ENCODE results near the gene PIP5K1B. TPM values are rescaled to one million over a fixed set of nuclear protein-coding genes. Genes with fewer than 3 reads are reported as not detected.

Gene PIP5K1B
- total and polyA plus RNA-seq, 2 experiments from 2014 or later, result 1.3 to 2.8 TPM

GRCh38 chr9:68861436-68861835 lies 156.4 kb downstream of the PIP5K1B start:
- no peaks in the 10 kb centered on the region for H4K20me1 ChIP-seq (replicated peaks; ENCODE audit: insufficient read depth)
- ATAC-seq (no peak), DNase-seq (ENCODE audit: low spot score) (no peak)
- Mint-ChIP-seq H3K27ac (peak overlapping the region; percentile 28; the same call in 1 of the 2 replicates), H3K27me3 (ENCODE audit: insufficient read depth, low read depth, poor library complexity) (no peaks in the 10 kb centered on the region), H3K4me3 (no peak overlapping the region), H3K36me3 (ENCODE audit: low read depth) (0 out of 3 replicates have a peak, but pooled peaks cover 3% of the 10 kb centered on the region), H3K4me1 (peaks cover 7% of the 10 kb centered on the region; the same call in 2 of the 3 replicates), H3K9me3 (no peaks in the 10 kb centered on the region)
- peaks cover 10% of the 10 kb centered on the region for H3K9me2 ChIP-seq (ENCODE audit: insufficient read depth)
- H3K36me3 ChIP-seq (ENCODE audit: insufficient read depth), result no peaks in the 10 kb centered on the region
- H3K27me3 ChIP-seq (ENCODE audit: insufficient read depth), result no peaks in the 10 kb centered on the region
- H3K4me1 ChIP-seq (ENCODE audit: insufficient read depth), result no peaks in the 10 kb centered on the region
- no peak overlapping the region for H2AFZ ChIP-seq
- H3K79me2 ChIP-seq (replicated peaks; ENCODE audit: insufficient read depth), result no peaks in the 10 kb centered on the region
- TF ChIP-seq REST (IDR thresholded peaks at IDR 0.05; ENCODE audit: unreplicated experiment) (no peak), JUNB (IDR thresholded peaks at IDR 0.05; ENCODE audit: unreplicated experiment) (no peak), CTCF (conservative IDR thresholded peaks at IDR 0.05; ENCODE audit: low read depth in 2 of 2) (no peak), EZH2phosphoT487 (IDR thresholded peaks at IDR 0.05; ENCODE audit: unreplicated experiment) (no peak), ZNF114 (CRISPR knock-in tag; IDR thresholded peaks at IDR 0.05) (no peak), ZNF331 (CRISPR knock-in tag; IDR thresholded peaks at IDR 0.05; ENCODE audit: low read depth) (no peak), ZNF462 (CRISPR knock-in tag; IDR thresholded peaks at IDR 0.05) (no peak), NANOG (IDR thresholded peaks at IDR 0.05; ENCODE audit: borderline replicate concordance) (no peak), ETS1 (IDR thresholded peaks at IDR 0.05) (no peak), EZH2 (IDR thresholded peaks at IDR 0.05; ENCODE audit: low read depth, unreplicated experiment) (no peak), POLR2AphosphoS5 (IDR thresholded peaks at IDR 0.05; ENCODE audit: low read depth) (no peak), CREB1 (CRISPR knock-in tag; IDR thresholded peaks at IDR 0.05; ENCODE audit: low read depth) (no peak), STAT1 (IDR thresholded peaks at IDR 0.05; ENCODE audit: unreplicated experiment) (no peak)
- no peak overlapping the region; the same call in 1 of the 2 replicates for H3K27ac ChIP-seq (ENCODE audit: low read depth)
- no peak overlapping the region for H3K4me2 ChIP-seq
- no peak overlapping the region for H3K4me3 ChIP-seq
- no peaks in the 10 kb centered on the region for H3F3A ChIP-seq (replicated peaks; ENCODE audit: low read depth)

All from GM23338 (cell line).